Right atrium auricular region (tissue), 2 donors: Measurements from ENCODE around the gene PLXNA2. TPM values are rescaled to one million over a fixed set of nuclear protein-coding genes. Genes with fewer than 3 reads are reported as not detected.

Experiments
- DNase-seq: peaks from one replicate; pipeline ENCODE4 v3.0.0-alpha.2; 2019; ENCODE audit warnings: low spot score
- H3K27ac ChIP-seq, 2 donors: fragments of 200-600 bp; sonication (generic); 1 replicate in 1 of 2; 2 replicates in 1 of 2; pipeline ENCODE4 v1.5.1; 2016 to 2019
- H3K27me3 ChIP-seq, 2 donors: fragments of 200-600 bp; sonication (generic); one replicate each; pipeline versions ENCODE4 v1.5.1 to v1.6.0; 2017 to 2019
- H3K36me3 ChIP-seq: fragments of 200-600 bp; sonication (generic); one replicate; pipeline ENCODE4 v1.5.1; 2016
- H3K4me1 ChIP-seq, 2 donors: fragments of 200-600 bp; sonication (generic); one replicate each; pipeline versions ENCODE4 v1.5.1 to v1.6.0; 2017 to 2019
- H3K4me3 ChIP-seq, 2 donors: fragments of 200-600 bp; sonication (generic); 1 replicate in 1 of 2; 2 replicates in 1 of 2; pipeline ENCODE4 v1.5.1; 2017 to 2019; ENCODE audit warnings: mild to moderate bottlenecking in 1 of 2, moderate library complexity in 1 of 2
- H3K9me3 ChIP-seq, 2 donors: fragments of 200-600 bp; sonication (generic); one replicate each; pipeline ENCODE4 v1.5.1; 2019
- CTCF ChIP-seq, 2 donors: fragments of 200-600 bp; sonication (generic); IDR thresholded peaks; one replicate each; pipeline ENCODE4 v1.5.1; 2019; ENCODE audit warnings: antibody characterized with exemption in 2 of 2
- total RNA-seq, 2 donors: library from RNA; depleted of rRNA; stranded (reverse); fragments of >200 nt; gene quantifications; one replicate each; pipeline ENCODE4 v1.1.0, GENCODE V29; 2016

PLXNA2 gene
- total RNA-seq, 2 donors from 2014 or later = 10.8 to 23.8 TPM

DNA sequence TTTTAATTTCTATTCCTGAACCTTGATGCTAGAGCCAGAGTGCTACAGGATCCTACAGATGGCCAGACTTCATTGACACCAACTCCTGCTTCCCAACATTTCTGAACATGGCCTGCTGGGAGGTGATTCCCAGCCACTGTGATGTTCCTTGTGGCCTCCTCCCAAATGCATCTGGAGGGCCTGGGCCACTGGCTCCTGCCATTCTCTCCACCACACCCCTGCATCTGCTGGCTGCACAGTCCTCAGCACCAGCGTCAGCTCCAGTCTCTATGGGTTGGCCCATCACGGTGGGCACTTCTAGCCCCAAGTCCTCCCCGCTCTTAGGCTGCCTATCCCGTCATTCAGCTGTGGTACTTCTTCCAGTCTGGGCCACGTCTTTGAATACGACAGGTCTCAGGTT lies 242.1 kb downstream of the PLXNA2 start:
- H3K4me3 ChIP-seq = no peak overlapping the region
- no peaks in the 10 kb centered on the region for H3K36me3 ChIP-seq
- no peak for DNase-seq
- H3K4me1 ChIP-seq = no peaks in the 10 kb centered on the region
- H3K27ac ChIP-seq = no peak overlapping the region
- no peak for TF ChIP-seq CTCF (IDR thresholded peaks at IDR 0.05)
- no peaks in the 10 kb centered on the region for H3K27me3 ChIP-seq
- H3K9me3 ChIP-seq = no peaks in the 10 kb centered on the region

DNA sequence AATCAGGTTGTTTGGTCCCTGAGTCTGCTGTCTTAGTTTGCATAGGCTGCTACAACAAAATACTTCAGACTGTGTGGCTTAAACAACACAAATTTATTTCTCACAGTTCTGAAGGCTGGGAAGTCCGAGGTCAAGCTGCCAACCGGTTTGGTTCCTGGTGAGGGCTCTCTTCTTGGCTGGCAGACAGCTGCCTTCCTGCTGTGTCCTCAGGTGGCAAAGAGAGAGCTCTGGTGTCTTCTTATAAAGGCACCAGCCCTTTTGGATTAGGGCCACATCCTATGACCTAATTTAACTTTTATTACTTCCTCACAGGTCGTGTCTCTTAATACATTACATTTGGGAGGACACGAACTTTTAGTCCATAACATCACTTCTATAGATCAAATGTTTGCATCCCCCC lies 243.7 kb downstream of the PLXNA2 start:
- Histone ChIP-seq H3K36me3 (no peaks in the 10 kb centered on the region), H3K4me1 (no peaks in the 10 kb centered on the region), H3K27me3 (no peaks in the 10 kb centered on the region), H3K27ac (no peak overlapping the region), H3K9me3 (no peaks in the 10 kb centered on the region), H3K4me3 (no peak overlapping the region)
- TF ChIP-seq CTCF (IDR thresholded peaks at IDR 0.05) = no peak
- peak; percentile 26 for DNase-seq

- H3K4me1 ChIP-seq = no peaks in the 10 kb centered on the region
- TF ChIP-seq CTCF (IDR thresholded peaks at IDR 0.05) = no peak
- H3K27ac ChIP-seq = no peak overlapping the region
- peak; percentile 1 for DNase-seq
- no peaks in the 10 kb centered on the region for H3K36me3 ChIP-seq
- H3K27me3 ChIP-seq = no peaks in the 10 kb centered on the region
- no peaks in the 10 kb centered on the region for H3K9me3 ChIP-seq
- H3K4me3 ChIP-seq = no peak overlapping the region
Observed at GRCh38 chr1:207999972-208000371, 244.2 kb downstream of the PLXNA2 start.

GRCh38 chr1:207999274-207999915 lies 244.8 kb downstream of the PLXNA2 start:
- DNase-seq = peak; percentile 32
- no peak for TF ChIP-seq CTCF (IDR thresholded peaks at IDR 0.05)

GRCh38 chr1:207998691-207999090 lies 245.5 kb downstream of the PLXNA2 start:
- H3K4me1 ChIP-seq = no peaks in the 10 kb centered on the region
- H3K27ac ChIP-seq = no peak overlapping the region
- no peaks in the 10 kb centered on the region for H3K9me3 ChIP-seq
- DNase-seq = no peak
- no peaks in the 10 kb centered on the region for H3K27me3 ChIP-seq
- no peak overlapping the region for H3K4me3 ChIP-seq
- TF ChIP-seq CTCF (IDR thresholded peaks at IDR 0.05) = no peak
- no peaks in the 10 kb centered on the region for H3K36me3 ChIP-seq

More at GRCh38 chr1:207999274-207999915, 244.8 kb downstream of the PLXNA2 start:
- no peaks in the 10 kb centered on the region for H3K9me3 ChIP-seq
- H3K4me3 ChIP-seq = no peak overlapping the region
- H3K4me1 ChIP-seq = no peaks in the 10 kb centered on the region
- H3K36me3 ChIP-seq = no peaks in the 10 kb centered on the region
- H3K27ac ChIP-seq = no peak overlapping the region
- no peaks in the 10 kb centered on the region for H3K27me3 ChIP-seq
